HepG2 (cell line): ENCODE data around the gene SLC6A8.

Experiments used
- AGO2 ChIP-seq: fragments of 200-400 bp; formaldehyde crosslinking; optimal IDR thresholded peaks from 2 replicates; pipeline ENCODE3; 2017; ENCODE audit warnings: mild to moderate bottlenecking, low read depth, low read length, moderate library complexity
- CREM ChIP-seq, 2 experiments: sonication (generic) in 1 of 2; formaldehyde crosslinking in 1 of 2; IDR thresholded peaks; 2 replicates each; pipeline versions ENCODE4 v1.4.0 to v1.6.1; 2016 to 2020; ENCODE audit warnings: antibody characterized with exemption in 1 of 2, mild to moderate bottlenecking in 1 of 2, missing genetic modification reagents in 1 of 2
- KAT7 ChIP-seq: IDR thresholded peaks from 2 replicates; pipeline ENCODE4 v1.6.1; 2018; ENCODE audit warnings: borderline replicate concordance, missing compliant biosample characterization
- NCOA5 ChIP-seq: sonication (generic); formaldehyde crosslinking; IDR thresholded peaks from 2 replicates; pipeline ENCODE4 v1.4.0; 2020; ENCODE audit warnings: missing genetic modification reagents
- POLR2AphosphoS2 ChIP-seq: IDR thresholded peaks from 2 replicates; pipeline ENCODE4 v1.6.1; 2011; ENCODE audit warnings: low read depth, low read length, improper control_type of control experiment
- PTBP1 ChIP-seq: fragments of 200-400 bp; formaldehyde crosslinking; IDR thresholded peaks from 2 replicates; pipeline ENCODE4 v1.6.1; 2018; ENCODE audit warnings: low read length, low read depth; ENCODE audit not compliant: poor library complexity, severe bottlenecking
- ZBTB42 ChIP-seq: sonication (generic); formaldehyde crosslinking; IDR thresholded peaks from 2 replicates; pipeline ENCODE4 v1.5.0; 2020; ENCODE audit warnings: mild to moderate bottlenecking, missing genetic modification reagents
- TF ChIP-seq, protein P1 (sequence below): sonication (generic); formaldehyde crosslinking; IDR thresholded peaks from 2 replicates; pipeline ENCODE4 v1.8.0; 2022; ENCODE audit warnings: missing genetic modification reagents, mild to moderate bottlenecking, moderate library complexity, borderline replicate concordance
- TF ChIP-seq, protein P2 (sequence below): sonication (generic); formaldehyde crosslinking; IDR thresholded peaks from 2 replicates; pipeline ENCODE4 v1.5.0; 2020; ENCODE audit warnings: mild to moderate bottlenecking, missing genetic modification reagents, moderate library complexity

DNA sequence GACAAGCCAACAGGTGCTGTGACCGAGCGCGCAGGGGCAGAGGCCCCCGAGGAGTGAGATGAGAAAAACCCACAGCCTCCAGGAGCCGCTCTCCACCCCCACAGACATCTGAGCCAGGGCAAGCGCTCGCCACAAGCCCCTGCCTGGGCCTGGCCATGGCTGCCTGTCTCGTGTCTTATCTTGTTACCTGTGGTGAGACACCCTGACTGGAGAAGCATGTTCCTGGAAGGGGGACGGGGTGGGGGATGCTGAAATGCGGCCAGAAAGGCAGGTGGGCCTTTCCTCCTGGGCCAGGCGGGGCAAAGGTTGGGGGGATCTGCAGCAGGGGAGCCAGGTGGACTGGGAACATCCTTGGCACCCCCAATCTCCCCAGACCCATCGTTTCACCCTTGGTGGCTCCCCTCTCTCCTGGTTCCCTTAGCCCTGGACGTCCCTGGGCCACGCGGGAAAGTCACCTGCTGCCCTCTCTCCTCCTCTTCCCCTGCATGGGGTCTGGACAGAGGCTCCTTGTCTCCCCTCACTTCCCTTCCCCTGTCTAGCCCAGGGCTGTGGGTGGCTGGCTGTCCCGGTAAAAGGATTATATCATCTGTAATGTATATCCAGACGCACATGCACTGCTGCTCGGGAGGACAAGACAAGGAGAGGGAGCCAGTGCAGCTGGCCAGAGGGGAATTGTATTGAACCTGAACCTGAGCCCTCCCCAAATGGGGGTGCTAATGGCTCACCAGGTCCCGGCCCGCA lies 49.1 kb upstream of the SLC6A8 start:
- TF ChIP-seq KAT7 (no peak), PTBP1 (no peak), AGO2 (no peak), ZBTB42 (no peak), CREM (IDR thresholded peaks at IDR 0.05) (no peak), CREM (CRISPR knock-in tag; IDR thresholded peaks at IDR 0.05) (no peak), NCOA5 (CRISPR knock-in tag) (no peak), POLR2AphosphoS2 (no peak)
- TF ChIP-seq, protein P1, sequence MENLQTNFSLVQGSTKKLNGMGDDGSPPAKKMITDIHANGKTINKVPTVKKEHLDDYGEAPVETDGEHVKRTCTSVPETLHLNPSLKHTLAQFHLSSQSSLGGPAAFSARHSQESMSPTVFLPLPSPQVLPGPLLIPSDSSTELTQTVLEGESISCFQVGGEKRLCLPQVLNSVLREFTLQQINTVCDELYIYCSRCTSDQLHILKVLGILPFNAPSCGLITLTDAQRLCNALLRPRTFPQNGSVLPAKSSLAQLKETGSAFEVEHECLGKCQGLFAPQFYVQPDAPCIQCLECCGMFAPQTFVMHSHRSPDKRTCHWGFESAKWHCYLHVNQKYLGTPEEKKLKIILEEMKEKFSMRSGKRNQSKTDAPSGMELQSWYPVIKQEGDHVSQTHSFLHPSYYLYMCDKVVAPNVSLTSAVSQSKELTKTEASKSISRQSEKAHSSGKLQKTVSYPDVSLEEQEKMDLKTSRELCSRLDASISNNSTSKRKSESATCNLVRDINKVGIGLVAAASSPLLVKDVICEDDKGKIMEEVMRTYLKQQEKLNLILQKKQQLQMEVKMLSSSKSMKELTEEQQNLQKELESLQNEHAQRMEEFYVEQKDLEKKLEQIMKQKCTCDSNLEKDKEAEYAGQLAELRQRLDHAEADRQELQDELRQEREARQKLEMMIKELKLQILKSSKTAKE (CRISPR knock-in tag), result no peak
- TF ChIP-seq, protein P2, sequence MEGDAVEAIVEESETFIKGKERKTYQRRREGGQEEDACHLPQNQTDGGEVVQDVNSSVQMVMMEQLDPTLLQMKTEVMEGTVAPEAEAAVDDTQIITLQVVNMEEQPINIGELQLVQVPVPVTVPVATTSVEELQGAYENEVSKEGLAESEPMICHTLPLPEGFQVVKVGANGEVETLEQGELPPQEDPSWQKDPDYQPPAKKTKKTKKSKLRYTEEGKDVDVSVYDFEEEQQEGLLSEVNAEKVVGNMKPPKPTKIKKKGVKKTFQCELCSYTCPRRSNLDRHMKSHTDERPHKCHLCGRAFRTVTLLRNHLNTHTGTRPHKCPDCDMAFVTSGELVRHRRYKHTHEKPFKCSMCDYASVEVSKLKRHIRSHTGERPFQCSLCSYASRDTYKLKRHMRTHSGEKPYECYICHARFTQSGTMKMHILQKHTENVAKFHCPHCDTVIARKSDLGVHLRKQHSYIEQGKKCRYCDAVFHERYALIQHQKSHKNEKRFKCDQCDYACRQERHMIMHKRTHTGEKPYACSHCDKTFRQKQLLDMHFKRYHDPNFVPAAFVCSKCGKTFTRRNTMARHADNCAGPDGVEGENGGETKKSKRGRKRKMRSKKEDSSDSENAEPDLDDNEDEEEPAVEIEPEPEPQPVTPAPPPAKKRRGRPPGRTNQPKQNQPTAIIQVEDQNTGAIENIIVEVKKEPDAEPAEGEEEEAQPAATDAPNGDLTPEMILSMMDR (CRISPR knock-in tag), result no peak
